Effector memory CD4-positive, alpha-beta T cell (primary cell): ENCODE data around the gene LYZ.

Source experiments
- DNase-seq, 3 donors: peaks; one replicate each; pipeline ENCODE4 v3.0.0-alpha.2; 2020
- H3K27ac ChIP-seq: 2 replicates; pipeline ENCODE4 v1.7.0; 2013; ENCODE audit warnings: mild to moderate bottlenecking, low read length, moderate library complexity; ENCODE audit not compliant: insufficient read depth, poor library complexity, severe bottlenecking
- H3K27me3 ChIP-seq: replicated peaks from 2 replicates; pipeline ENCODE4 v1.7.0; 2013; ENCODE audit warnings: mild to moderate bottlenecking, low read length; ENCODE audit not compliant: insufficient read depth, control insufficient read depth, poor library complexity, severe bottlenecking
- H3K36me3 ChIP-seq: 2 replicates; pipeline ENCODE4 v1.7.0; 2013; ENCODE audit warnings: mild to moderate bottlenecking, low read length, moderate library complexity; ENCODE audit not compliant: control insufficient read depth, insufficient read depth
- H3K4me1 ChIP-seq: 2 replicates; pipeline ENCODE4 v1.7.0; 2013; ENCODE audit warnings: low read length, mild to moderate bottlenecking; ENCODE audit not compliant: control insufficient read depth, insufficient read depth, poor library complexity, severe bottlenecking
- H3K4me3 ChIP-seq: 2 replicates; pipeline ENCODE4 v1.7.0; 2013; ENCODE audit warnings: low read length, low read depth, mild to moderate bottlenecking; ENCODE audit not compliant: insufficient read depth, poor library complexity, severe bottlenecking
- H3K9me3 ChIP-seq: 2 replicates; pipeline ENCODE4 v1.7.0; 2013; ENCODE audit warnings: mild to moderate bottlenecking, low read length, moderate library complexity; ENCODE audit not compliant: control insufficient read depth

LYZ gene

GRCh38 chr12:69350777-69351176, 2.6 kb downstream of the LYZ start:
- Histone ChIP-seq H3K36me3 (no peaks in the 10 kb centered on the region), H3K4me1 (no peaks in the 10 kb centered on the region), H3K4me3 (no peak overlapping the region), H3K9me3 (no peaks in the 10 kb centered on the region), H3K27me3 (no peaks in the 10 kb centered on the region), H3K27ac (no peak overlapping the region)
- no peak for DNase-seq

DNA sequence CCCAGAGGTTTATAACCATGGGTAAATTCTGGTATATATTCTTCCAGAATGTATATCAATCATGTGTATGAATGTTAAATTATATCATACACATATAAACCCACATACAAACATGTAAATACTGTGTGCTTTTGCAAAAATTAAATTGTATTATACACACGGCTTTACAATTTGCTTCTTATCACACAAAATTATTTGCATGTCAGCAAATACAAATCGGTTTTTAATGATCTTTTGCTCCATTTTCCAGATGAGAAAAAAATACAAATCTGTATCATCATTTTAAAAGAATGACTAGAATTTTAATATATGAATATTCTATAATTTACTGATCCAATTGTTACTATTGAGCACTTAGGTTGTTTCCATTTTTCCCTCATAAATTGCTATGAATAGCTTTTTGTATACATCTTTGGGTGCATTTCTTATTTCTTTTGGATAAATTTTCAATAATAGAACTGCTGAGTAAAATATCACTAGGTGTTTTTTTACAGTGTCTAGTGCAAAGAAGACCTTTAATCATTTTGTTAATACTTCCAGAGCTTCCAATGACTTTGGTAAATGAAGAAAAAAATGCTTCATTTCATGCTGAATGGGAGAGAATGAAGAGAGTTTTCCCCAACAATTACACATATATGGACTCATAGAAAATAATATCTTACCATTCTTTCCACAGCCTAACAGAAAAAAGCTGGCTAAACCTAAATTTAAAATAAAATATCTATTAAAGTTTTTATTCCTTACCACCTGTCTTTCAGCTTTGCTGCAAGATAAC, 3.5 kb downstream of the LYZ start:
- H3K27ac ChIP-seq = no peak overlapping the region
- H3K27me3 ChIP-seq = no peaks in the 10 kb centered on the region
- no peak for DNase-seq
- no peaks in the 10 kb centered on the region for H3K36me3 ChIP-seq
- no peaks in the 10 kb centered on the region for H3K4me1 ChIP-seq
- H3K4me3 ChIP-seq = no peak overlapping the region
- no peaks in the 10 kb centered on the region for H3K9me3 ChIP-seq

DNA sequence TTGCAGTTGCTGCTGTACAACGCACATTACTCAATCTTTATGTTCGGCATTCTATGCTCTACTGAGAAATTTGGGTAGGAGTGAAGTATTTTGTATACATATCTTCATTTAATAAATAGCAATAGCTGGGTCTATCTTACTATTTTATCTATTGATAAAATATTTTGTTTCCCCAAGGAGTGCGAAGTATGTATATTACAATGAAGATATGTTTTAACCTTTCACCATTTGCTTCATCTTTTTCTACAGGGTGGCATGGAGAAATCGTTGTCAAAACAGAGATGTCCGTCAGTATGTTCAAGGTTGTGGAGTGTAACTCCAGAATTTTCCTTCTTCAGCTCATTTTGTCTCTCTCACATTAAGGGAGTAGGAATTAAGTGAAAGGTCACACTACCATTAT, 4.7 kb downstream of the LYZ start:
- no peak overlapping the region for H3K27ac ChIP-seq
- no peaks in the 10 kb centered on the region for H3K36me3 ChIP-seq
- DNase-seq = no peak
- H3K9me3 ChIP-seq = no peaks in the 10 kb centered on the region
- no peaks in the 10 kb centered on the region for H3K27me3 ChIP-seq
- no peak overlapping the region for H3K4me3 ChIP-seq
- no peaks in the 10 kb centered on the region for H3K4me1 ChIP-seq

DNA sequence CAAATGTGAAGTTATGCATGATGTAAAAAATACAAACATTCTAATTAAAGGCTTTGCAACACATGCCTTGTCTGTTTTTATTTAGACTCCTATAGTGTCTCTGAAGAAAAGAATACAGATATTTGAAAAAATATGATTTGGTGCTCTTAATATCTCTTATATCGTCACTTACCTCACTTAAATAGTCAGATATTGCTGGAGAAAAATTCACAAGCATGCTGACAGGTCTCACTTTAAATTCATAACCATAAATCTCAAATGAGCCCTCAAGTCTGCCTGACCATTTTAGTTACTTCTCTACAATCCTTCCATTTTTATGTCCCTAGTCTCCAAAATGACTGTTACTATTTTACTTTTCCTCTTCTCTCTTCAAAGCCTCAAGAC, 6.0 kb downstream of the LYZ start:
- Histone ChIP-seq H3K27ac (no peak overlapping the region), H3K27me3 (no peaks in the 10 kb centered on the region), H3K9me3 (no peaks in the 10 kb centered on the region), H3K4me1 (no peaks in the 10 kb centered on the region), H3K36me3 (no peaks in the 10 kb centered on the region), H3K4me3 (no peak overlapping the region)
- no peak for DNase-seq

GRCh38 chr12:69354556-69355187, 6.5 kb downstream of the LYZ start:
- no peaks in the 10 kb centered on the region for H3K27me3 ChIP-seq
- H3K27ac ChIP-seq = no peak overlapping the region
- no peak overlapping the region for H3K4me3 ChIP-seq
- H3K4me1 ChIP-seq = no peaks in the 10 kb centered on the region
- no peaks in the 10 kb centered on the region for H3K9me3 ChIP-seq
- no peaks in the 10 kb centered on the region for H3K36me3 ChIP-seq
- DNase-seq = no peak

DNA sequence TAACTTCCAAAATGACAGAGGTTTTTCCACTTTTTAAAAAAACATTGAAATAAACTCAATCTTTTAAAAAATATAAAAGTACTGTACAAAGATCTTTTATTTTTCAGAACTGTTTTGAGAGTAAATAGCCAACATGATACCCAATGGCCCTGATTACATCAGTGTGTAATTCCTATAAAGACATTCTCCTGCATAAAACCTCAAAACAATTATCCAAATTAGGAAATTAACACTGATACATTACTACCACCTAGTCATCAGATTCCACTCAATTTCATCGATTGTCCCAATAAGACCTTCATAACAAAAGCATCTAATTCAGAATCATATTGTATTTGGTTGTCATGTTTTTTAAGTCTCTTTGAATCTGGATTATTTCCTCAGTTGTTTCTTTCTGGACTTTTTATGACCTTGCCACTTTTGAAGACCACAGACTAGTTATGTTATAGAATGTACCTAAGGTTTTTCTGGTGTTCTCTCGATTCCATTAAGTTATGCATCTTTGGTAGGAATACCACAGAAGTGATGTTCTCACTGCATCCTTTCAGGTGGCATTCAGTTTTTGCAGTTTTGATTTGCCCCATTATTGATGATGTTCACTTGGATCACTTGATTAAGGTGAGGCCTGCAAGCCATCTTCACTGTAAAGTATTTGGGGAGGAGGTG, 7.3 kb downstream of the LYZ start:
- Histone ChIP-seq H3K27me3 (no peaks in the 10 kb centered on the region), H3K4me1 (no peaks in the 10 kb centered on the region), H3K36me3 (no peaks in the 10 kb centered on the region), H3K27ac (no peak overlapping the region), H3K4me3 (no peak overlapping the region), H3K9me3 (no peaks in the 10 kb centered on the region)
- DNase-seq = no peak

DNA sequence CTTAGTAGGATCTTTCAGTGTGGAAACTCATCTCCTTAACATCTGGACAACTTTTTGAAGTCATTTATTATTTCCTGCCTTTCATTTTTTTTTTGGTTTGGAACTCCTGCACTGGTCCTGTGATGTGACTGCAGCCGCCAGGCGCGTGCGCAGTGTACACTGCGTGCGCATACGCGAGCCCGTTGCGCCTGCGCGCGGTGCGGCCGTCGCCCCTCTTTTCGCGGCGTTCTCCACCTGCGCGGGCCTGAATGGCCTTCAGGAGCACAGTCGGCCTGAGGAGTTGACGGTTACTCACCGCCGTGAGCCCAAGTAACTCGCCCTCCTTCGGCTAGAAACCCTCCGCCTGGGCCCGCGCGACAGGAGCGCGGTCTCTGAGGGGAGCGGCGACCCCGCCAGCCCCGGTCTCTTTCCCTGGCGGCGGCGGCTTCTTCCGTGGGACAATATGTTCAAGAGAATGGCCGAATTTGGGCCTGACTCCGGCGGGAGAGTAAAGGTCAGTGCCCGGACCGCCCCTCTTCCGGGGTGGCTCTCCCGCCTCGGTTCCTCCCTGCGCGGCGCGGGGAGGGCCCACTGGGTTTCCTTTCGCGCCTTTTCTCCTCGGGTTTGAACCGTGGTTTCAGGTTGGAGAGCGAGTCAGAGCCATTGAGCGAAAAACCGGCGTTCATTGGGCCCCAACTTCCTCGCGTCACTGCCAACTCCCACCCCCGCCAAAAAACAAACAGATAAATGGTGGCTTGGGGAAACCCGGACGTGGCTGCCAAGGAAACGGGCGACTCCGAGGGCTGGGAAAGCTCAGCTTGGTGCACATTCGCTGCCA, 11.6 kb downstream of the LYZ start, which contains the start of gene YEATS4:
YEATS4 (plus strand) TSS at position 213 of the 817 bp plus-strand sequence; CDS start at position 443, 230 bp downstream.
- H3K36me3 ChIP-seq = no peaks in the 10 kb centered on the region
- H3K27ac ChIP-seq = peak within 1 kb of the TSS; percentile 97
- H3K9me3 ChIP-seq = no peaks in the 10 kb centered on the region
- peak; percentile 74 to 82 (median 80) for DNase-seq
- no peaks in the 10 kb centered on the region for H3K4me1 ChIP-seq
- peak within 1 kb of the TSS; percentile 89 for H3K4me3 ChIP-seq
- H3K27me3 ChIP-seq = no peaks in the 10 kb centered on the region

DNA sequence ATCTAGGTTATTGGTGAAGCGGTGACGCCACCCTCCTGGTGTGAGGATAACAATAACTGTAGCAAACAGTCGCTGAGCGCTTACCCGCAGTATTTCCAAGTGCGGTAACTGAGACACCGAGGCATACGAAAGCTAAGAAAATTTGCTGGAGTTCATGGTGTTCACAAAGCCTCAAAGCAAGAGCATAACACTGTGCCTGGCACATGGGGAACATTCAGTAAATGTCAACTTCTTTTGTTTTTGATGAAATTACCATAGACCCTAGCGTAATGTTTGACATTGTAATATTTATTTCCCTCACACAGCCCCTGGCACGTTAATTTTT, 12.1 kb downstream of the LYZ start:
- H3K36me3 ChIP-seq = no peaks in the 10 kb centered on the region
- DNase-seq = no peak
- no peaks in the 10 kb centered on the region for H3K27me3 ChIP-seq
- peak overlapping the region; percentile 89 for H3K4me3 ChIP-seq
- H3K4me1 ChIP-seq = no peaks in the 10 kb centered on the region
- no peaks in the 10 kb centered on the region for H3K9me3 ChIP-seq
- H3K27ac ChIP-seq = peak overlapping the region; percentile 97

DNA sequence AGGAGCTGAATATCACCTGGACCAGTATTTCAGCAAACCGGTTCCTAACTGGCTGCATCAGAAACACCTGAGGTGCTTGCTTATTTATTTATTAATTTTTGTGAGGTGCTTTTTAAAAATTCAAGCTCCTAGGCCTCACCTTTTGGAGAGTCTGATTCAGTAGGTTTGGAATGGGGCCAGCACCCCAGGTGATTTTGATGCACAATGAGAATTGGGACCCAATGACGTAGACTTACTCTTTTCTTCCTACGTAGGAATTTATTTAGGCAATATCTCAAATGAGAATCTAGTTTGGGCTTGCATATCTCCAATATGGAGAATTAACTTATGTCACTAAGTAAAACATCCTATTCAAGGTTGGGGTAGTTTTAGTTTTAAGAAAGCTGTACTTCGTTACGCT, 18.6 kb downstream of the LYZ start:
- H3K9me3 ChIP-seq = no peaks in the 10 kb centered on the region
- DNase-seq = no peak
- no peaks in the 10 kb centered on the region for H3K4me1 ChIP-seq
- H3K27me3 ChIP-seq = no peaks in the 10 kb centered on the region
- H3K36me3 ChIP-seq = peaks cover 34% of the 10 kb centered on the region
- no peak overlapping the region for H3K27ac ChIP-seq
- H3K4me3 ChIP-seq = no peak overlapping the region
